GM18870 (cell line): ENCODE measurements around the gene HSD17B12.
"Not testable (repeated sequence)": the region's sequence is repeated elsewhere in the genome, so short reads cannot be mapped to it uniquely, and the experiment has no call there.

Experiments
- ATAC-seq: cut with Tn5 transposase; IDR thresholded peaks from one replicate; pipeline ENCODE4 v1.9.1; 2021; ENCODE audit warnings: moderate library complexity; ENCODE audit not compliant: unreplicated experiment

The HSD17B12 gene

GRCh38 chr11:43680521-43681400 lies at the start of gene HSD17B12:
Gene HSD17B12, plus strand, starts transcription at chr11:43680738. Its CDS starts 90 bp downstream, at chr11:43680828.
- ATAC-seq, result peak; percentile 97

- ATAC-seq, result no peak
Measured at GRCh38 chr11:43631732-43632131, 48.8 kb upstream of the HSD17B12 start.

DNA sequence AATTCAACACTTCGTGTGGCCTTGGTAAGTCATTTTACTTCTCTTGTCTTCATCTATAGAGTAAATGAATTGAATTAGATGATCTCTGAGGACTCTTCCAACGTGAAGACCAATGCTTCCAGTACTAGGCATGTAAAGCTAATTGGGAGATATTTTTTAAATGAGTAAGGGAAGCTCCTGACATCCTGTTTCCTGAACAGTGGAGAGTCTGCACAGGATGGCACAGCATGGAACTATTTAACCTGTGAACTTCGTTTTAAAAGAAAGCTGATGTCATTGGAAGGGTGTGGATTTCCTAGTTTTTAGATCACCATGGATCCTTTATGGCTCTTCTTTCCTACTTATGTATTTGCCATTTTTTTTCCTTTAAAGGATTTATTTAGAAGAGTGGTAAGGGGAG lies 48.4 kb upstream of the HSD17B12 start:
- no peak for ATAC-seq

DNA sequence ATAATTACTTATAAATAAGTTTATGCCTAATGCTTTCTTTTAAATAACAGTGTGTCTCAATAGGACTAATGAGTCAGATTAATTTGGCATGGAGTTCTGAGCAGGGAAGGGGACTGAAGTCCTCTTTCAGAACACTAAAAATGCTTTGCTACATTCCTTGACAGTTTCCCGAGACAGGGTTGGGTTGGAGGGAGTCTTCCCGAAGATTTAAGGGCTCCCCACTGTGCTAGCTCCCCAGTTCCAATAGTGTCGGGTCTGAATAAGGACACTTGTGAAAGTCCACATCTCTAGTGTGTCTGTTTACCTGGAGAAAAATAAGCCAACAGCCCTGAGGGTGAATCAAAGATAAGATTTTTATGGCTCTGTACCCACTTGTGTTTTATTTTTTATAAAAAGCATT lies 41.8 kb upstream of the HSD17B12 start:
- ATAC-seq, result no peak

DNA sequence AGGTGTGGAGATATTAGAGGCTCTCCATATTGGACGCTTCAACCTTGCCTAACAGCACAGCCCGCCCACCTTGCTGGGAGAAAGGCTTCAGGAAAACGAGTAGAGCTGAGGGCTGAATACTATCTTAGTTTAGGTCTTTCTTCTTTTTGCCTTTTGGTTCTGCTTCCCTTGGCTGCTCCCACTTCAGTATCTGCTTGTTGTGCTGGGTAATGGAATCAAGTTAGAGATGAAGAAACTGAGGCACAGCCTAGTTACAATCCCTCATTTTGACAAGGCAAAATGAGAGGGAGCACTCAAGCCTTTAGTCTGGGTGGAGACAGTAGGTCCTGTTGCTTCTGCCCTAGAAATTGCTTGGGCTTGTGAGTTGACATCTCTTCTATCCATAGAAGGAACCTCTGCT lies 41.3 kb upstream of the HSD17B12 start:
- no peak for ATAC-seq

DNA sequence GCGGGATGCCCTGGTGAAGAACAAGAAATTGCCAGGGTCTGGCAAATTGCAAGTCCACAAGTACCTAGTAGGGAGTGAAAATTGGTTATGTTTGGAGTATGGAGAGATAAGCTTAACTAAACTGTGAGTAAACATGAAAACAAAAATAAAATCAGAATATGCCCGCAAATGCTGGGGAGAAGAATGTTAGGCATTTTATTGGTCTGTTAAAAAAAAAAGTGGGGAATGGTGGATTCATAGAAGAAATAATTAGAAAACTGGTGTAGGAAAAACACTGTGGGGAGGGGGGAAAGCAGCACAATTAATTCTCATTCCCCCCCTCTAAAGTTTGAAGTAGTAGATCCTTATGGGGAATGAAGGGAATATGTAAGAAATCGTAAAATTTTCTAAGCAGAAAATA lies 40.6 kb upstream of the HSD17B12 start:
- ATAC-seq, result no peak

DNA sequence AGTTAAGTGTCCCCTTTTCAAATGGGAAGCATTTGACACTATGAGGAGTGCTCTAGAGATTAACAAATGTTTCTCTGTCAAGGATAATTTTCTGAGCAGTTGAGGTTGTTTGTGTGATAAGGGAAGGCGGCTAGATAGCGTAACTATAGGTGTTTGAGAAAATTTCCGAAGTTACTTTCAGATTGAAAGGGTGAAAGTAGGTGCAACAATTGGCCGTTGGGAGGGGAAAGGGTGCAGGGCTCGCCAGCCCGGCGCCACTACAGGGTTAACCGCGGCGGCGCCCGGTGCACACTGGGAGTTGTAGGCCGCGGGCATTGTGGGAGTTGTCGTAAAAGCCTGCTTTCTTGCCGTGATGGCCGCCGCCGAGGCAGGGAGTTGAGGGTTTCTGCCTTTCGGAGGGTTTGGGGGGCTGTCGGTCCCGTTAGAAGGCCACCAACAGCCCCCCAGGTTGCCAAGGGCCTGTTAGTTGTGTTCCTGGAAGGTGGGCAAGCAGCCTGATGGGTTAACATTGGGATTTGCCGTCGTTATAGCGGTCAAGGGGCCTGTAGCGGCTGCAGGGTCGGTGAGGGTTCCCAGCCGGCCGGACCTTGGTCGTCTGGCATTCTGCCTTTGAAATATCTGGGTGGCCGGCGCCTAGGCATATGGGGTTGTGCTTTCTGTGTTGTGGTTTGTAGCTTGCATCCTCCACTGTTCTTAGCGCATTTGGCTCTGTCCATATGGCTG lies 36.5 kb upstream of the HSD17B12 start:
- ATAC-seq, result peak; percentile 96

DNA sequence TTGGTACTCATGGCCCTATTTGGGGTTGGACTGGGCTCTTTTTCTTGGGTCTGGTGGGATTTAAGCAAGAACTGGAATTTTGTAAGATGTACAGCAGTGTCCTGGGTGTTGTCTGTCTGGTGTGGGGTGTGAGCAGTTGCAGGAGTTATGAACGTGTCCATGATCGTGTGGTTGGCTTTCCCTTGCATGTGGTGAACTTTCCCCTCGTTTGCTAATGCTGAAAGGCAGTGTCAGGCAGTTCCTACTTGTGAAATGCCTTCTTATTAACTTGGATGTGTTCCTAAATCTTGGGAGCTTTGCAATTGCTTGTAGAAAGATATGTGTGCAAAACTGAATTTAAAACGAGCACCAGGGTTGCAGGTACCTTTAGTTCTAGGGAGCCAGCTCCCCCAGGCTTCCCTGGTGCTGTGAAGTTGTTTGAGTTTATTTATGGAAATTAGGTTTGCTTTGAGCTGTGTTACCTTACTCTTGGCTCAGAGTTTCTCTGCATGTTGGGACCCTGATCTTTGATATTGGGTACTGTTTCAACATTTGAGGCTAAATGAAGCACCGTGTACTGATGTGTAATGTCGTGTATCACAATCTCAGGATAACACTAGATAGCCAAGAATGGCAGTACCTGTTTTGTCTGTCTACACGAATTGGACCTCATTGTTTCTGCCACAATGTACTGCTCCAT lies 35.8 kb upstream of the HSD17B12 start:
- ATAC-seq, result no peak

DNA sequence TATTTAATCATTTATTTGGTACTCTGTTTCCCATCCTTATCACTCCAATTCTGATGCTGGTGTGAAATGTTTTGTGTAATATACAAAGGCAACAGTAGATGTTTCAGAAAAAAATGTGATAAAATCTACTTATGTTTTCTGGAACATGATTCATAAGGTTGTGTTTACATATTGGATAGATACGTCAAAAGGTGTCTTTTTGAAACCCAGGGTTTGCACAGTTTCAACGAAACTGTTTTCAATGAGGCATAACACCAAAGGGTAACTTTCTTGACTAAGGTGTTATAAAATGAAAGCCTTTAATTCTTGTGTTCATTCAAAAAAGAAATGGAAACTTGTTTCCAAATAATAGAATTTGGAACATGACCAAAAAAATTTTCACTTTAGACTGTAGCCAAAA lies 33.8 kb upstream of the HSD17B12 start:
- ATAC-seq, result no peak

- no peak for ATAC-seq
Measured at GRCh38 chr11:43648888-43649287, 31.6 kb upstream of the HSD17B12 start.

- ATAC-seq, result no peak
Measured at GRCh38 chr11:43649501-43649900, 31.0 kb upstream of the HSD17B12 start.

- no peak for ATAC-seq
Measured at GRCh38 chr11:43649921-43650320, 30.6 kb upstream of the HSD17B12 start.

GRCh38 chr11:43663018-43663417 lies 17.5 kb upstream of the HSD17B12 start:
- not testable (repeated sequence) for ATAC-seq

DNA sequence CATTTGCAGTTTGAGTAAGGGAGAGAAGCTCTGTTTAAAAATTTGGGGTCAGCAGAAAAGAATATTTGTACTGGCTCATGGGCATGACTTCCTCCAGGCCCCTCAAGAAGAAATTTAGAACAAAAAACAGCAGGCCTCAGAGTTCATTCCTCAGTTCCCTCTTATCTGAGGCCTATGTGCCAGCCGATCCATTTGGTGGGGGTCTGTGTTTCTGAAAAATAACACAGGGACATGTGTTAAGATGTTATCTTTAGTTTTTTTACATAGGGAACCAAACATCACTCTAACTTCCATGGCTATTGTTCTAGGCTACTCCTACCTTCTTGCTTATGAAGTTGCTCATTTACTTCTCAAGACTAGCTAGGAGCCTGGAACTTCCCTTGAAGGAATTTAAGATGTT lies 16.2 kb upstream of the HSD17B12 start:
- no peak for ATAC-seq

- not testable (repeated sequence) for ATAC-seq
Measured at GRCh38 chr11:43671284-43671683, 9.3 kb upstream of the HSD17B12 start.

DNA sequence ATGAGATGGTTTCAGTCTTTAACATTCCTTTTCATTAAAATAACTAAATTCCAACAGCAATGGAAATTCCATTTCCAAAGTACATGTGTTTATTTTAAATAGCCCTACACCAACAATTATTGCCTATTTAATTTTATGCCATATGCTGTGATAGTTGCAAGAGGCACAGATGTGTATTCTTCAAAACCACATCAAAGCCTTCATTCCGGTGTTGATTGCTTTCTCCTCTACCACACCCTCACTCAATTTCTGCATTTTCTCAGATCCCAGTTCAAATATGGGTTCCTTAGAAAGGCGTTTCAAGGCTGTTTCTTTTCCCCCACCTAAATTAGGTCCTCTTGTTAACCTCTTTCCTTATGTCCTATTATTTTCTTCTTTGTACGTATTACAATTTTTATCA lies 6.0 kb upstream of the HSD17B12 start:
- ATAC-seq, result no peak

GRCh38 chr11:43676933-43677332 lies 3.6 kb upstream of the HSD17B12 start:
- no peak for ATAC-seq

DNA sequence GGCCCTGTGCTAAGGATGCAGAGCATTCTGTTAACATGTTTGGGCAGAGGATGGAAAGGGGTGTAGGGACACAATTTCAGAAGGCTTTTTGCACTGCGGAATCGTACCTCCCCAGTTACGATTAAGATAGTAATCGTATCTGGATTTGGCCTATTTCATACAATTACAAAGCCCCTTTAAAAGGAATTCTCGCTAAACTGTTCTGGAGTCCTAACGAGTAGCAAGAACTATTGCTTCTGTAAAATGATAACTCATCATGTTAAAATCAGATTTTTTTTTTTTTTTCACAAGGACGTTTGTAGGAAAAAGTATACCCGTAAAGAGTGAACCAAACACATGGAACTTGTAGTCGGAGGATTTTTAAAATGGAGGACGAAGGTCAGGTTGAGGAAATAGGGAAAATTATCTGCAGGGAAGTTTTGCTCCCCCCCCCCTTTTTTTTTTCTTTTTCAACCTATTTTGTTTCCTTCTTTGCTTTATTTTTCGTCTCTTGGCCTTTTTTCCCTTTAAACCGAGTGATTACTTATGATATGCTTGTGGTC lies 934 bp downstream of the HSD17B12 start:
- no peak for ATAC-seq

- not testable (repeated sequence) for ATAC-seq
Measured at GRCh38 chr11:43682081-43682480, 1.5 kb downstream of the HSD17B12 start.

GRCh38 chr11:43685440-43685839 lies 4.9 kb downstream of the HSD17B12 start:
- no peak for ATAC-seq

DNA sequence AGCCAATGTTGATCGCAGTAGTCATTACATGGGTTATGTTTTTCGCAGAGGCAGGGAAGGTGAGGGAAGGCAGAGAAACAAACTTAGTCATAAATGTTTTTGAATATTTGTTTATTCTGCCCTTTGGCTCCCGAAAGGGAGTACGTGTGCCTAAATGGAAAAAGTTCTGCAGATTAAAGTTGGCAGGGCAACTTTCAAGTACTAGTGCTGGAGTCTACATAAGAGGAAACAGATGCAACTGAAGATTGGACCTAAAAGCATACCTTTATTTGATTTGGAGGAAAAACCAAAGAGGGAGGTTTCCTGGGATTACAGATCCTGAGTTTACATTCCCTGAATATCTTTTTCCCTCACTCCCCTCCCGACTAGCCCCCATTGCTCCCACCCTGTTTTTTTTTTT lies 5.7 kb downstream of the HSD17B12 start:
- ATAC-seq, result no peak
